Neural cell (in vitro differentiated cells): ENCODE data around the gene CATSPERD.

ENCODE experiments used
- EZH2 ChIP-seq: fragments of 200-600, 300-800 bp; shearing (Covaris generic), sonication (generic); IDR thresholded peaks from 2 replicates; pipeline ENCODE4 v1.6.1; 2014; ENCODE audit warnings: antibody characterized with exemption, low read length, borderline replicate concordance, mild to moderate bottlenecking; ENCODE audit not compliant: insufficient read depth, poor library complexity, severe bottlenecking
- TF ChIP-seq, protein P1 (sequence below): fragments of 450-650 bp; IDR thresholded peaks from 2 replicates; pipeline ENCODE4 v1.5.1; 2014; ENCODE audit warnings: antibody characterized with exemption, mild to moderate bottlenecking, moderate library complexity; ENCODE audit not compliant: poor library complexity, severe bottlenecking

DNA sequence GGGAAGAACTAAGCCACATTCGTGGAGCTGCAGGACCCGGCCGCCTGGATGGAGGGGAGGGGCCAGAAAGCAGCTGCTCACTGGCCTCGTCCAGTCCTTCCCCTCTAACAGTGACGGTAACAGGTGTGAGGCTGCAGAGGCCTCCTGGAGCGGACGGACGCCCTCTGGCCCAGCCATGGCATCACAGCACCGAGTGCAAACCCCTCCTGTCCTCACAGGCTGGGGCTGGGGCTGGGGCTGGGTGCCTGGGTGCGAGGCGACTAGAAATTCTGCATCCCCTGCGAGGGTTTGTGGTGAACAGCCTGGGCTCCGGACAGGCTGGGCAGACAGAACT, 43.7 kb upstream of the CATSPERD start:
- no peak for TF ChIP-seq EZH2
- TF ChIP-seq, protein P1, sequence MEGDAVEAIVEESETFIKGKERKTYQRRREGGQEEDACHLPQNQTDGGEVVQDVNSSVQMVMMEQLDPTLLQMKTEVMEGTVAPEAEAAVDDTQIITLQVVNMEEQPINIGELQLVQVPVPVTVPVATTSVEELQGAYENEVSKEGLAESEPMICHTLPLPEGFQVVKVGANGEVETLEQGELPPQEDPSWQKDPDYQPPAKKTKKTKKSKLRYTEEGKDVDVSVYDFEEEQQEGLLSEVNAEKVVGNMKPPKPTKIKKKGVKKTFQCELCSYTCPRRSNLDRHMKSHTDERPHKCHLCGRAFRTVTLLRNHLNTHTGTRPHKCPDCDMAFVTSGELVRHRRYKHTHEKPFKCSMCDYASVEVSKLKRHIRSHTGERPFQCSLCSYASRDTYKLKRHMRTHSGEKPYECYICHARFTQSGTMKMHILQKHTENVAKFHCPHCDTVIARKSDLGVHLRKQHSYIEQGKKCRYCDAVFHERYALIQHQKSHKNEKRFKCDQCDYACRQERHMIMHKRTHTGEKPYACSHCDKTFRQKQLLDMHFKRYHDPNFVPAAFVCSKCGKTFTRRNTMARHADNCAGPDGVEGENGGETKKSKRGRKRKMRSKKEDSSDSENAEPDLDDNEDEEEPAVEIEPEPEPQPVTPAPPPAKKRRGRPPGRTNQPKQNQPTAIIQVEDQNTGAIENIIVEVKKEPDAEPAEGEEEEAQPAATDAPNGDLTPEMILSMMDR, result no peak
